WERI-Rb-1 (cell line): ENCODE measurements around the gene DNAI4.
A peak's percentile ranks its signal among the peaks of the same experiment; 100 is the strongest.

ENCODE experiments used
- DNase-seq: peaks from one replicate; pipeline ENCODE4 v3.0.0-alpha.2; 2020
- H3K27ac ChIP-seq: fragments of 250-450 bp; sonication (Bioruptor Pico); 2 replicates; pipeline ENCODE4 v1.5.1; 2020; ENCODE audit warnings: mild to moderate bottlenecking, moderate library complexity
- H3K27me3 ChIP-seq: fragments of 250-450 bp; sonication (Bioruptor Pico); 2 replicates; pipeline ENCODE4 v1.5.1; 2021; ENCODE audit warnings: mild to moderate bottlenecking, low read depth, moderate library complexity; ENCODE audit not compliant: insufficient read depth, severe bottlenecking
- H3K36me3 ChIP-seq: fragments of 250-450 bp; sonication (Bioruptor Pico); 2 replicates; pipeline ENCODE4 v1.5.1; 2020; ENCODE audit warnings: mild to moderate bottlenecking, moderate library complexity
- H3K4me3 ChIP-seq: 2 replicates; pipeline ENCODE4 v1.5.1; 2011; ENCODE audit warnings: low read depth, mild to moderate bottlenecking, control low read depth, low read length
- H3K9me3 ChIP-seq: fragments of 250-450 bp; sonication (Bioruptor Pico); 2 replicates; pipeline ENCODE4 v1.5.1; 2021; ENCODE audit warnings: mild to moderate bottlenecking, moderate library complexity; ENCODE audit not compliant: severe bottlenecking
- CTCF ChIP-seq: IDR thresholded peaks from 2 replicates; pipeline ENCODE4 v1.5.1; 2011; ENCODE audit warnings: low read depth, mild to moderate bottlenecking, control low read depth, inconsistent platforms, low read length

Gene DNAI4

DNA sequence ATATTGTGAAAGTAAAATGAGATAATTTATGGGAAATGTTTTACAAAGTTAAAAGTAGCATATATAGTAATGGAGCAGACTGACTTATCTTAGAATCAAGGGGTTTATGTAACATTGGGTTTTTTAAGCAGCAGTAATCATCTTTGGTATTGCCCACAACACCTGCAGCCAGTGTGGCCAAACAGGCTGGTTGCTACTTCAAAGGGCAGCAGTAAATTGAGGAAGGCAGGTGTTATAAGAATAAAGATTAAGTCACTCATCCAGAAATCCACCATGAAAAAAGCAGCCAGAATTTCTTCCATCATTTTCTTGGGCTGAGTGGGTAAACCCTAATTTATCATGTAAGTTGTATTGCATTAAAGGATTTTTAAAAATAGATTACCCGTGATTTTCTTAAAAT is 155.7 kb downstream of the DNAI4 start:
- Histone ChIP-seq H3K27me3 (no peaks in the 10 kb centered on the region), H3K4me3 (no peak overlapping the region), H3K9me3 (no peaks in the 10 kb centered on the region), H3K27ac (no peak overlapping the region), H3K36me3 (no peaks in the 10 kb centered on the region)
- TF ChIP-seq CTCF = no peak
- no peak for DNase-seq

GRCh38 chr1:66767626-66768025 is 157.0 kb downstream of the DNAI4 start:
- no peaks in the 10 kb centered on the region for H3K27me3 ChIP-seq
- H3K4me3 ChIP-seq = no peak overlapping the region
- no peak for TF ChIP-seq CTCF
- H3K36me3 ChIP-seq = no peaks in the 10 kb centered on the region
- no peak overlapping the region for H3K27ac ChIP-seq
- DNase-seq = no peak
- H3K9me3 ChIP-seq = no peaks in the 10 kb centered on the region

DNA sequence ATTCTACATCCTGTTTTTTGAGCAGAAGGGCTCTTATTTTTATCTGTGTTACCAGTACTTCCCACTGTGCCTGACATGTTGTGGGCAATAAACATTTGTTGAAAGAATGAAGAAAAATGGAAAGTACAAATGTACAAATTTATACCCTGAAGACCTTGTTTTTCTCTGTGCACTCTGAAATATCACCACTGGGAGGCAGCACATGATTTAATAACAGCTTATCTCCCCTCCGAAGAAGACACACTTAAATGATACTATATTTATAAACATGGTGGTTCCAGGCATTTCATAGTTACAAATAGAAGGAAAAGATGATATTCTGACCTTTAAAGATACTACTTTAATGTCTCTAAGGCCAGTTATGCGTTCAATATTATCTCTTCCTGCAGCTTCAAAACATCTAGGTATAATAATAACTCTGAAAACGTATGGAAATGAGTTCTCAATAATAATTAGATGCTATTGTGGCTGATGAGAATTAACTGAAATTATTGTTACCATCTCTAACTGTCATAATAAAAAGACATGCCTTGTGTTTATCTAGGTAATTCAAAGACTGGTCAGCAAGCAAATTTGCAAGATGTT is 159.6 kb downstream of the DNAI4 start:
- Histone ChIP-seq H3K36me3 (no peaks in the 10 kb centered on the region), H3K9me3 (no peaks in the 10 kb centered on the region), H3K4me3 (no peak overlapping the region), H3K27me3 (no peaks in the 10 kb centered on the region), H3K27ac (no peak overlapping the region)
- TF ChIP-seq CTCF = peak; percentile 36
- DNase-seq = peak; percentile 40
